ENCODE measurements around the gene PCGF2. TPM values are rescaled to one million over a fixed set of nuclear protein-coding genes. Genes with fewer than 3 reads are reported as not detected.

PCGF2 gene
- total RNA-seq = 3.9 and 5.3 TPM in 2 replicates

GRCh38 chr17:38748149-38748891 is at the start of gene PCGF2:
Gene PCGF2 (minus strand): TSS chr17:38748336. CDS start chr17:38740402, 7,934 bp downstream.

GRCh38 chr17:38752308-38753070 is 4.4 kb upstream of the PCGF2 start, which contains the start of gene PSMB3:
Gene PSMB3 (plus strand): TSS chr17:38752741. CDS start chr17:38752827, 86 bp downstream.

GRCh38 chr17:38729886-38730525 is 18.1 kb downstream of the PCGF2 start, which contains the start of gene CISD3:
Gene CISD3 (plus strand): TSS chr17:38730341. CDS start chr17:38730359, 18 bp downstream.

GRCh38 chr17:38704606-38705522 is 43.3 kb downstream of the PCGF2 start, which contains the start of gene MLLT6:
Gene MLLT6 (plus strand): TSS chr17:38705273. CDS start chr17:38705633, 360 bp downstream.

Other genes starting within 250 kb of the PCGF2 start
- not detected in 2 replicates for gene SRCIN1, start 142.4 kb downstream of the PCGF2 start, total RNA-seq
- 0.09 and 0.47 TPM in 2 replicates for gene EPOP, start 73.4 kb downstream of the PCGF2 start, total RNA-seq
- gene MLLT6, start 43.1 kb downstream of the PCGF2 start, total RNA-seq = 16.1 and 29.9 TPM in 2 replicates
- gene CISD3, start 18.0 kb downstream of the PCGF2 start, total RNA-seq = 2.3 and 3.8 TPM in 2 replicates
- 350 and 433 TPM in 2 replicates for gene PSMB3, start 4.4 kb upstream of the PCGF2 start, total RNA-seq
- gene PIP4K2B, start 51.2 kb upstream of the PCGF2 start, total RNA-seq = 30.1 and 51.9 TPM in 2 replicates
- gene CWC25, start 77.0 kb upstream of the PCGF2 start, total RNA-seq = 8.4 and 8.7 TPM in 2 replicates
- gene RPL23, start 105.4 kb upstream of the PCGF2 start, total RNA-seq = 2,128 and 3,392 TPM in 2 replicates
- 67.7 and 73.3 TPM in 2 replicates for gene LASP1, start 121.7 kb upstream of the PCGF2 start, total RNA-seq
- not detected in 2 replicates for gene FBXO47, start 219.1 kb upstream of the PCGF2 start, total RNA-seq